Measurements from ENCODE around the gene GDPD4.

DNA sequence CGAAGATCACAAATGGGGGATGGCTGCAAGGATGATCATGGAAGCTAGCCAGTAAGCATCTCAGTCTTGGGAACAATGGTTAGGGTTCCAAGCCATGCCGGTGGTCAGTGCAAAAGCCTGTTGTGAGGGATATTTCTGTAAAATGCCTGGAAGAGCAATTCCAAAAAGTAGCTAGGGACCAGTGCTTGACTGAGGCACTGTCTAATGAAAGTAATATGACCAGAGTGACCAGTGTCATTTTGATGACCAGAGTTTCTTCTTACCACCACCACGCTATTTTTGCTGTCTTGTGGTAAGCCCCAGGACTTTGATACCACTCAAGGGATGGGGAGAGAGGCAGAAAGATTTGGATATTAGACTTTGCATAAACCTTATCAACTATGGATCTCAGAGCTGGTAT lies 18.4 kb downstream of the GDPD4 start:
- TF ChIP-seq, protein P1, sequence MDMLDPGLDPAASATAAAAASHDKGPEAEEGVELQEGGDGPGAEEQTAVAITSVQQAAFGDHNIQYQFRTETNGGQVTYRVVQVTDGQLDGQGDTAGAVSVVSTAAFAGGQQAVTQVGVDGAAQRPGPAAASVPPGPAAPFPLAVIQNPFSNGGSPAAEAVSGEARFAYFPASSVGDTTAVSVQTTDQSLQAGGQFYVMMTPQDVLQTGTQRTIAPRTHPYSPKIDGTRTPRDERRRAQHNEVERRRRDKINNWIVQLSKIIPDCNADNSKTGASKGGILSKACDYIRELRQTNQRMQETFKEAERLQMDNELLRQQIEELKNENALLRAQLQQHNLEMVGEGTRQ (IDR thresholded peaks at IDR 0.05), result no peak
- TF ChIP-seq, protein P2, sequence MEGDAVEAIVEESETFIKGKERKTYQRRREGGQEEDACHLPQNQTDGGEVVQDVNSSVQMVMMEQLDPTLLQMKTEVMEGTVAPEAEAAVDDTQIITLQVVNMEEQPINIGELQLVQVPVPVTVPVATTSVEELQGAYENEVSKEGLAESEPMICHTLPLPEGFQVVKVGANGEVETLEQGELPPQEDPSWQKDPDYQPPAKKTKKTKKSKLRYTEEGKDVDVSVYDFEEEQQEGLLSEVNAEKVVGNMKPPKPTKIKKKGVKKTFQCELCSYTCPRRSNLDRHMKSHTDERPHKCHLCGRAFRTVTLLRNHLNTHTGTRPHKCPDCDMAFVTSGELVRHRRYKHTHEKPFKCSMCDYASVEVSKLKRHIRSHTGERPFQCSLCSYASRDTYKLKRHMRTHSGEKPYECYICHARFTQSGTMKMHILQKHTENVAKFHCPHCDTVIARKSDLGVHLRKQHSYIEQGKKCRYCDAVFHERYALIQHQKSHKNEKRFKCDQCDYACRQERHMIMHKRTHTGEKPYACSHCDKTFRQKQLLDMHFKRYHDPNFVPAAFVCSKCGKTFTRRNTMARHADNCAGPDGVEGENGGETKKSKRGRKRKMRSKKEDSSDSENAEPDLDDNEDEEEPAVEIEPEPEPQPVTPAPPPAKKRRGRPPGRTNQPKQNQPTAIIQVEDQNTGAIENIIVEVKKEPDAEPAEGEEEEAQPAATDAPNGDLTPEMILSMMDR (IDR thresholded peaks at IDR 0.05), result no peak
- TF ChIP-seq ZFP36 (IDR thresholded peaks at IDR 0.05; ENCODE audit: borderline replicate concordance, partially characterized antibody) (no peak), MAFK (IDR thresholded peaks at IDR 0.05; ENCODE audit: partially characterized antibody) (no peak), JUN (IDR thresholded peaks at IDR 0.05) (no peak), HOXA7 (CRISPR knock-in tag; IDR thresholded peaks at IDR 0.05) (no peak), MYC (IDR thresholded peaks at IDR 0.05; ENCODE audit: borderline replicate concordance, low read length) (no peak), RFX5 (IDR thresholded peaks at IDR 0.05) (no peak), PHF8 (IDR thresholded peaks at IDR 0.05; ENCODE audit: borderline replicate concordance, low read depth) (no peak), EP300 (IDR thresholded peaks at IDR 0.05) (no peak), NR3C1 (IDR thresholded peaks at IDR 0.05) (no peak)
- TF ChIP-seq, protein P3, sequence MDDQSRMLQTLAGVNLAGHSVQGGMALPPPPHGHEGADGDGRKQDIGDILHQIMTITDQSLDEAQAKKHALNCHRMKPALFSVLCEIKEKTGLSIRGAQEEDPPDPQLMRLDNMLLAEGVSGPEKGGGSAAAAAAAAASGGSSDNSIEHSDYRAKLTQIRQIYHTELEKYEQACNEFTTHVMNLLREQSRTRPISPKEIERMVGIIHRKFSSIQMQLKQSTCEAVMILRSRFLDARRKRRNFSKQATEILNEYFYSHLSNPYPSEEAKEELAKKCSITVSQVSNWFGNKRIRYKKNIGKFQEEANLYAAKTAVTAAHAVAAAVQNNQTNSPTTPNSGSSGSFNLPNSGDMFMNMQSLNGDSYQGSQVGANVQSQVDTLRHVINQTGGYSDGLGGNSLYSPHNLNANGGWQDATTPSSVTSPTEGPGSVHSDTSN (IDR thresholded peaks at IDR 0.05), result no peak
